Measurements from ENCODE around the gene CCL20.
"Not testable (repeated sequence)": the region's sequence is repeated elsewhere in the genome, so short reads cannot be mapped to it uniquely, and the experiment has no call there.

Gene CCL20

GRCh38 chr2:227828477-227828912 is 14.9 kb downstream of the CCL20 start:
- no peak for DNase-seq (ENCODE audit: extremely low read depth in 1 of 2, low read depth in 1 of 2)

- DNase-seq (ENCODE audit: extremely low read depth in 1 of 2, low read depth in 1 of 2): no peak
Measured at GRCh38 chr2:227829337-227829736, 15.7 kb downstream of the CCL20 start.

- no peak for DNase-seq (ENCODE audit: extremely low read depth in 1 of 2, low read depth in 1 of 2)
Measured at GRCh38 chr2:227834423-227834822, 20.8 kb downstream of the CCL20 start.

DNA sequence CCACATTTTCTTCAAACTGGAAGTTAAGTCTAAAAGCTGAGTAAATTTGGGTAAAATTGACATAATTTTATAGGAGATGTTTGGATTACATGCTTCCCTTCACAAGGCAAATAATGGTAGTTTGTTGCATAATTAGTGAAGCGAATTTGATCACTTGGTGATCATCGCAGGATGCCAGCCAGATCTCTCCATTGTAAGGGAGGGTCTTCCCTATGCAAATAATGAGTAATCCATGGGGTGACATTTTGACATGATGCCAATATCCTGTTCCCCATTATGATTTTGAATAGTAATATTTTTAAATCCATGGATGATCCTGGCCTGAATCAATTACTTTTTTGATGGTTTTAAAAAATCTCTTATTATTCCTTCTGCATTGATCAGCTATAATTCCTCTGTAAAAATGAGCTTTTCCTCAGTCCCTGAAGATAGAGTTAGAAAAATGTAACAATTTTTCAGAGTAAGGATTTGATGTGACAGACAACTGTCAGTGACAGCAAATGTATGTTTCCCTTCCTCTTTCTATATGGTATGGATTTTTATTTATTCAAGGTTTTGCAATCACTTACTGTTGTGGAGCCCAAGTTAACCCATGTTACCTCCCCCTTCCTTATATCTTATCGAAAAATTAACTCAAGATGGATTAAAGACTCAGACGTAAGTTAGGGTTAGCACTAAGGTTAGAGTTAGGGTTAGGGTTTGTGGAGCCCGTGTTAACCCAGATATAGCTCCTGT is 21.4 kb downstream of the CCL20 start:
- DNase-seq (ENCODE audit: extremely low read depth in 1 of 2, low read depth in 1 of 2): no peak

GRCh38 chr2:227839339-227840129 is 25.9 kb downstream of the CCL20 start:
- not testable (repeated sequence) for DNase-seq (ENCODE audit: extremely low read depth in 1 of 2, low read depth in 1 of 2)

DNA sequence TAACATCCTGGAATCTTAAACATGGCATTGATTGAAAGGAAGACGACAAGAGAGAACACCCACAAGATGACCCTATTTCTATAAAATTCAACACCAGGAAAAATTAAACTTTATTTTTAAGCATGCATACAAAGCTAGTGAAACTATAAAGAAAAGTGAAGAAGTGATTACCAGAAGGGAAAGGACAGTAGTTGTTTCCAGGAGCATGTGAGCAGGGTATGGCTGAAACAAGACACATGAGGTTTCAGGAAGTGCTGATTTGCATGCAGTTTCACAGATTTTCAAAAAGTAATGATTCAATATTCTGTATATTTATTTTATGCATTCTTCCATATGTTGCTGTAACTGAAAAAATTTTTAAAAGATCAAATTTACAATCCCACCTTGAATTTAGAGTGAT is 33.2 kb downstream of the CCL20 start:
- DNase-seq (ENCODE audit: extremely low read depth in 1 of 2, low read depth in 1 of 2): no peak

DNA sequence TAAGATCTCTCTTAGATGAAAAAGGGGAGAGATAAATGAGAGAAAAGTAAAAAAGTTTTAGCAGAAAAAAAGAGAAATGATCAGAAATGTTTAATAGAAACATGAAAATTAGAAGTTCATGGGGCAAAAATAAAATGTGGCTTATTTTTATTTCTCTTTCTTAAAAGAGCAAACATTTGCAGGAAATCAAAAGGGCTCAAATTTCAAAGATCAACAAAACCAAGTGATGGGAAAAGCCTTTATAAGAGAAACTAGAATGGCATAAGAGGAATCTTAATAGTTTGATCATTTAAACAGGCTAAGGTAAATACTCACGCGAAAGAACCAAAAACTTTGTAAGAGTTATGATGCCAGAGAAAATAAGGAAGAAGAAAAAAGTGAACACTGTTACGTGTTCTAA is 34.5 kb downstream of the CCL20 start:
- no peak for DNase-seq (ENCODE audit: extremely low read depth in 1 of 2, low read depth in 1 of 2)

GRCh38 chr2:227848586-227848985 is 34.9 kb downstream of the CCL20 start:
- DNase-seq (ENCODE audit: extremely low read depth in 1 of 2, low read depth in 1 of 2): no peak

- no peak for DNase-seq (ENCODE audit: extremely low read depth in 1 of 2, low read depth in 1 of 2)
Measured at GRCh38 chr2:227849906-227850305, 36.3 kb downstream of the CCL20 start.

- DNase-seq (ENCODE audit: extremely low read depth in 1 of 2, low read depth in 1 of 2): no peak
Measured at GRCh38 chr2:227853204-227853629, 39.6 kb downstream of the CCL20 start.

GRCh38 chr2:227853765-227854271 is 40.2 kb downstream of the CCL20 start:
- DNase-seq (ENCODE audit: extremely low read depth in 1 of 2, low read depth in 1 of 2): no peak

DNA sequence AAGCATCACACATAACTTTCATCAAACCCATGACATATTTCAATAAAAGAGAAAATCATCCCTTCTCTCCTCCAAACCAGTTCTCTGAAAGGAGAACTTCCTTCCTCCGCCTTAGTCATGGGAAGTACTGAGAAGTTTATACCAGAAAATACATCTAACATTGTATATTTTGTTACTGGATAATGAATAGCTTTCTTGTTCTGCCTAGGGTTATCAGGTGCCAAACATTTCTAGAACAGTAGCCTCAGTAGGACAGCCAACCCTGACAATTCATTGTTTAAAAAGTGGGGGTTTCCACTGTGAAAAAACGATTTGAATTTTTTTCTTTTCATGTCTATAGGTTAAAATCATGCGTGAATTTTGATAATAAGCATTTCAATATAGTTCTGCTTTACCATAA is 41.8 kb downstream of the CCL20 start:
- no peak for DNase-seq (ENCODE audit: extremely low read depth in 1 of 2, low read depth in 1 of 2)

- DNase-seq (ENCODE audit: extremely low read depth in 1 of 2, low read depth in 1 of 2): no peak
Measured at GRCh38 chr2:227856697-227857096, 43.1 kb downstream of the CCL20 start.

GRCh38 chr2:227860221-227860641 is 46.6 kb downstream of the CCL20 start:
- DNase-seq (ENCODE audit: extremely low read depth in 1 of 2, low read depth in 1 of 2): no peak

DNA sequence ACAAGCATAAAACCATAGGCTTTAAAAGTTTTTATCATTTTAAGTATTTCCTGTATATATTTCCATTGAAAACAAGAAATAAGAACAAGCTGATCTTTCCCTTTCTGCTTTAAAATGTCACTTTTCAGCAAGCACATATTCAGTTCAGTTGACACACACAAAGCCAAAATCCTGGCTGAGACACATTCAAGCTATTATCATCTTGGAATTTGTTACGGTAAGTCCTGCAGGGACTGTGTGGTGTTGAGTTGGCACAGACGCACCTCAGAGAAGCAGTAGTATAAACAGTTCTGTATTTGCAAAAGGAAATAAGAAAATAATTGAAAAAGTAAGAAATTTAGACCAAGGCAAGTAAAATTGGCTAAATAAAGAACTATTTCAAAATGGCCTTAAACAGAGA is 47.4 kb downstream of the CCL20 start:
- DNase-seq (ENCODE audit: extremely low read depth in 1 of 2, low read depth in 1 of 2): no peak

DNA sequence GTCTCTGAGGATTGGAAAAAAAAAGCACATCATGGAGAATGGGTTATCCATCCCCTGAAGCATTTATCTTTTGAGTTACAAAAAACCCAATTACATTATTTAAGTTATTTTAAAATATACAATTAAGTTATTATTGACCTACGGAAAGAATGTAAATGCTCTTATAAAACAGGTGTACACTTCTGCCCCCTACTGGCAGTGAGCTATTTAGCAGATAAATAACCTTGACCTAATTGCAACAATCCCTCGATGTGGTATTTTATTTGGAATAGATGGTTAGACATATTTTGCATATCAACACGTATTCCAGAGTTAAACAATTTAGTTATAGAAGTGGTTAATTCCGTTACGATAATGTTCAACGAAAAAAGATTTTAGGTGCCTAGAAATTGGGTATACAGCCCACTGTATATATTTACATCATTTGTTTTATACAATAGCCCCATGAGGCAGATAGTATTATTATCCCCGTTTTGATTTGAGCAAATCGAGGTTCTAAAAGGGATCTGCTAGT is 48.6 kb downstream of the CCL20 start:
- peak in 1 of 2 donors; percentile 5 for DNase-seq (ENCODE audit: extremely low read depth in 1 of 2, low read depth in 1 of 2)

- DNase-seq (ENCODE audit: extremely low read depth in 1 of 2, low read depth in 1 of 2): no peak
Measured at GRCh38 chr2:227862741-227863588, 49.3 kb downstream of the CCL20 start.

- no peak for DNase-seq (ENCODE audit: extremely low read depth in 1 of 2, low read depth in 1 of 2)
Measured at GRCh38 chr2:227864161-227864756, 50.6 kb downstream of the CCL20 start.

DNA sequence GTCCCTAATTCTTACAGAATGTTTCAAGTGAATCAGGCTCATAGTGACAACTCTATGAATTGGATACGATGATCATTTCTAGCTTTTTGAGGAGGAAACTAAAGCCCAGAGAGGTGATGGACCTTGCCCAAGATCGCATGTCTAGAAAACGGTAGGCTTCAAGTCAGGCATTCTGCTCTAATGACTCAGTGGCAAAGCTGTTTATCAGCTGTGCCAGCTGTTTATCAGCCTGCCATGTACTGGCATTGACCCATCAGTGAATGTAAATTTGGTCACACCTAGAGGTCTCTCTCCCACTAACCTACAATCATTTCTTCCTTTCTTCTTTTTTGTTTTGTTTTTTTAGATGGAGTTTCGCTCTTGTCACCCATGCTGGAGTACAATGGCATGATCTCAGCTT is 51.6 kb downstream of the CCL20 start:
- no peak for DNase-seq (ENCODE audit: extremely low read depth in 1 of 2, low read depth in 1 of 2)

Measured in stimulated activated CD8-positive, alpha-beta memory T cell treated with anti-CD3 and anti-CD28 coated beads, Interleukin-7, amount 100 ng/mL, for 48 hours (primary cell).